GM13977 (cell line): ENCODE data around the gene CD8B.

Experiments used
- DNase-seq: peaks from one replicate; pipeline ENCODE4 v3.0.0; 2012; ENCODE audit warnings: low spot score
- CTCF ChIP-seq: IDR thresholded peaks from 2 replicates; pipeline ENCODE4 v1.5.1; 2012; ENCODE audit warnings: mild to moderate bottlenecking, control low read depth; ENCODE audit not compliant: insufficient read depth; ENCODE audit errors: extremely low read depth, missing control alignments
- in situ Hi-C: fragments of 300-500 bp; cut with MboI; formaldehyde crosslinking; loops from one replicate; pipeline ENCODE4 v1.12.0; 2022; ENCODE audit warnings: low sequenced_read_pairs, low pct_unique_long_range_greater_than_20kb, mixed read lengths, inconsistent platforms; ENCODE audit not compliant: unreplicated experiment

The CD8B gene

GRCh38 chr2:86806059-86806857, 55.4 kb downstream of the CD8B start:
- no peak for DNase-seq
- in situ Hi-C loops: no loop called here
- TF ChIP-seq CTCF: no peak

GRCh38 chr2:86800856-86801567, 60.7 kb downstream of the CD8B start:
- in situ Hi-C loops: no loop called here
- no peak for TF ChIP-seq CTCF
- DNase-seq: no peak

- TF ChIP-seq CTCF: no peak
- DNase-seq: no peak
- in situ Hi-C loops: no loop called here
Observed at GRCh38 chr2:86794861-86795260, 66.8 kb downstream of the CD8B start.

GRCh38 chr2:86793752-86794151, 67.9 kb downstream of the CD8B start:
- TF ChIP-seq CTCF: no peak
- DNase-seq: no peak
- in situ Hi-C loops: no loop called here

- TF ChIP-seq CTCF: no peak
- in situ Hi-C loops: no loop called here
- no peak for DNase-seq
Observed at GRCh38 chr2:86791573-86791972, 70.1 kb downstream of the CD8B start.

- no peak for TF ChIP-seq CTCF
- peak; percentile 62 for DNase-seq
- in situ Hi-C loops: no loop called here
Observed at GRCh38 chr2:86790676-86791572, 70.8 kb downstream of the CD8B start, which contains the start of gene CD8A. Gene CD8A (minus strand): TSS chr2:86790913. CDS start chr2:86790825, 88 bp downstream.
